C4-2B (cell line): ENCODE data around the gene LRRC71.

Experiments
- ZFX ChIP-seq: fragments of 450-650 bp; IDR thresholded peaks from 2 replicates; pipeline ENCODE4 v1.6.1; 2017
- TF ChIP-seq, protein P1 (sequence below): fragments of 450-650 bp; conservative IDR thresholded peaks from 2 replicates; pipeline ENCODE4 v1.5.1; 2017; ENCODE audit warnings: mild to moderate bottlenecking

DNA sequence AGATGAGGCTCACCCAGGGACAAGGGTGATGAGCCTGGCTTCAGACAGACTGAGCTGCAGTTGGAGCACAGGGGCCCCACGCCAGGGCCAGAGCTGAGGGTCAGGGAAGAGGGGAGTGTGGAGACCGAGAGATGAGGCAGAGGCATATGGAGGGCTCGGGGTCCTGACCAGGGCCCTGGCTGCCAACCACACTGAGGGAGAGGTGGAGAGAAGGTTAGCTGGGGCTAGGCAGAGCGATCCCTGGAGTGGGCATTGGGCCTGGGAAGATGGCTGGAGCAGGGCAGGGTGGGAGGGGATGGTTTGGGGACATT, 18.9 kb upstream of the LRRC71 start:
- TF ChIP-seq, protein P1, sequence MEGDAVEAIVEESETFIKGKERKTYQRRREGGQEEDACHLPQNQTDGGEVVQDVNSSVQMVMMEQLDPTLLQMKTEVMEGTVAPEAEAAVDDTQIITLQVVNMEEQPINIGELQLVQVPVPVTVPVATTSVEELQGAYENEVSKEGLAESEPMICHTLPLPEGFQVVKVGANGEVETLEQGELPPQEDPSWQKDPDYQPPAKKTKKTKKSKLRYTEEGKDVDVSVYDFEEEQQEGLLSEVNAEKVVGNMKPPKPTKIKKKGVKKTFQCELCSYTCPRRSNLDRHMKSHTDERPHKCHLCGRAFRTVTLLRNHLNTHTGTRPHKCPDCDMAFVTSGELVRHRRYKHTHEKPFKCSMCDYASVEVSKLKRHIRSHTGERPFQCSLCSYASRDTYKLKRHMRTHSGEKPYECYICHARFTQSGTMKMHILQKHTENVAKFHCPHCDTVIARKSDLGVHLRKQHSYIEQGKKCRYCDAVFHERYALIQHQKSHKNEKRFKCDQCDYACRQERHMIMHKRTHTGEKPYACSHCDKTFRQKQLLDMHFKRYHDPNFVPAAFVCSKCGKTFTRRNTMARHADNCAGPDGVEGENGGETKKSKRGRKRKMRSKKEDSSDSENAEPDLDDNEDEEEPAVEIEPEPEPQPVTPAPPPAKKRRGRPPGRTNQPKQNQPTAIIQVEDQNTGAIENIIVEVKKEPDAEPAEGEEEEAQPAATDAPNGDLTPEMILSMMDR: no peak
- no peak for TF ChIP-seq ZFX
